Esophagus (tissue), 2 donors: ENCODE measurements around the gene HSPA1B. TPM values are rescaled to one million over a fixed set of nuclear protein-coding genes. Genes with fewer than 3 reads are reported as not detected.
A peak's percentile ranks its signal among the peaks of the same experiment; 100 is the strongest.
"Not testable (repeated sequence)": the region's sequence is repeated elsewhere in the genome, so short reads cannot be mapped to it uniquely, and the experiment has no call there.

ENCODE experiments used
- H3K27ac ChIP-seq, 2 donors: one replicate each; pipeline ENCODE4 v1.5.1; 2013; ENCODE audit warnings: low read depth in 2 of 2, mild to moderate bottlenecking in 2 of 2, inconsistent platforms in 1 of 2, low read length in 1 of 2, moderate library complexity in 1 of 2
- H3K27me3 ChIP-seq, 2 donors: one replicate each; pipeline ENCODE4 v1.6.1; 2013; ENCODE audit warnings: low read length in 2 of 2, control low read depth in 1 of 2, mild to moderate bottlenecking in 1 of 2; ENCODE audit not compliant: insufficient read depth in 2 of 2, control insufficient read depth in 1 of 2
- H3K36me3 ChIP-seq, 2 donors: one replicate each; pipeline ENCODE4 v1.6.1; 2013; ENCODE audit warnings: low read length in 1 of 2; ENCODE audit not compliant: control insufficient read depth in 2 of 2, insufficient read depth in 2 of 2
- H3K4me1 ChIP-seq, 2 donors: one replicate each; pipeline ENCODE4 v1.6.1; 2013; ENCODE audit warnings: low read length in 1 of 2; ENCODE audit not compliant: control insufficient read depth in 2 of 2, insufficient read depth in 2 of 2
- H3K4me3 ChIP-seq, 2 donors: one replicate each; pipeline ENCODE4 v1.5.1; 2013; ENCODE audit warnings: low read length in 2 of 2, mild to moderate bottlenecking in 2 of 2, low read depth in 1 of 2, moderate library complexity in 1 of 2
- H3K9me3 ChIP-seq, 2 donors: one replicate each; pipeline ENCODE4 v1.6.1; 2013; ENCODE audit warnings: mild to moderate bottlenecking in 2 of 2, low read depth in 1 of 2, low read length in 1 of 2, moderate library complexity in 1 of 2; ENCODE audit not compliant: control insufficient read depth in 2 of 2, insufficient read depth in 1 of 2
- WGBS, 2 donors: extraction: QIAGEN DNeasy Blood & Tissue Kit; methylation state at CpG; one replicate each; pipeline ENCODE4 v1.1.7; 2013; 5-methylcytosine and 5-hydroxymethylcytosine counted together
- polyA plus RNA-seq, 2 donors: library from polyadenylated mRNA; stranded (reverse); fragments of 200-250 nt; gene quantifications; one replicate each; pipeline ENCODE4 v1.2.3, GENCODE V29; 2013
- donor health status: healthy with polysubstance abuse.
- donor health status: Bipolar disorder and iron deficiency.

HSPA1B gene
- polyA plus RNA-seq, 2 donors, result 26.9 to 103 TPM

DNA sequence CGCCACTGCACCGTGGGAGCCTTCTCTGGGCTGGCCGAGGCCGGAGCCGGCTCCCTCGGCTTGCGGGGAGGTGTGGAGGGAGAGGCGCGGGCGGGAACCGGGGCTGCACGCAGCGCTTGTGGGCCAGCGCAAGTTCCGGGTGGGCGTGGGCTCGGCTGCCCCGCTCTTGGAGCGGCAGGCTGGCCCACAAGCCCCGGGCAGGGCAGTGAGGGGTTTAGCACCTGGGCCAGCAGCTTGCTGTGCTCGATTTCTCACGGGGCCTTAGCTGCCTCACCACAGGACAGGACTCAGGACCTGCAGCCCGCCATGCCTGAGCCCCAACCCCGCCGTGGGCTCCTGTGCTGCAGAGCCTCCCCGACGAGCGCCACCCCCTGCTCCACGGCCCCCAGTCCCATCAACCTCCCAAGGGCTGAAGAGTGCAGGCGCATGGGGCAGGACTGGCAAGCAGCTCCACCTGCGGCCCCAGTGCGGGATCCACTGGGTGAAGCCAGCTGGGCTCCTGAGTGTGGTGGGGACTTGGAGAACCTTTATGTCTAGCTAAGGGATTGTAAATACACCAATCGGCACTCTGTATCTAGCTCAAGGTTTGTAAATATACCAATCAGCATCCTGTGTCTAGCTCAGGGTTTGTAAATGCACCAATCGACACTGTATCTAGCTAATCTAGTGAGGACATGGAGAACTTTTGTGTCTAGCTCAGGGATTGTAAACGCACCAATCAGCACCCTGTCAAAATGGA, 24.6 kb downstream of the HSPA1B start:
- 90 to 91% methylated on average over 35 of the region's 35 CpGs for WGBS, 2 donors
- H3K4me1 ChIP-seq, H3K27ac ChIP-seq: not testable (repeated sequence)

DNA sequence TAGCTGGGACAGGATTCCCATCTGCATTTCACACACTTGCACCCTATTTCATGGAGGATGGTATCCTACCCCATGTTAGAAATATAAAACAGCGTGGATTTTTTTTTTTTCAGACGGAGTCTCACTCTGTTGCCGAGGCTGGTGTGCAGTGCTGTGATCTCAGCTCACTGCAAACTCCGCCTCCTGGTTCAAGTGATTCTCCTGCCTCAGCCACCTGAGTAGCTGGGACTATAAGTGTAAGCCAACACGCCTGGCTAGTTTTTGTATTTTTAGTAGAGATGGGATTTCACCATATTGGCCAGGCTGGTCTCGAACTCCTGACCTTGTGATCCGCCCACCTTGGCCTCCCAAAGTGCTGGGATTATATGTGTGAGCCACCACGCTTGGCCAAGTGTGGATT, 30.2 kb downstream of the HSPA1B start:
- H3K4me3 ChIP-seq, H3K27ac ChIP-seq, H3K27me3 ChIP-seq, H3K9me3 ChIP-seq, H3K4me1 ChIP-seq: not testable (repeated sequence)
- peaks cover 0 to 14% of the 10 kb centered on the region in 2 donors for H3K36me3 ChIP-seq
- WGBS, 2 donors, result 91 to 94% methylated on average over 8 of the region's 8 CpGs

More for the DNA sequence above, 24.6 kb downstream of the HSPA1B start:
- not testable (repeated sequence) for H3K27me3 ChIP-seq, H3K36me3 ChIP-seq, H3K4me3 ChIP-seq, H3K9me3 ChIP-seq

DNA sequence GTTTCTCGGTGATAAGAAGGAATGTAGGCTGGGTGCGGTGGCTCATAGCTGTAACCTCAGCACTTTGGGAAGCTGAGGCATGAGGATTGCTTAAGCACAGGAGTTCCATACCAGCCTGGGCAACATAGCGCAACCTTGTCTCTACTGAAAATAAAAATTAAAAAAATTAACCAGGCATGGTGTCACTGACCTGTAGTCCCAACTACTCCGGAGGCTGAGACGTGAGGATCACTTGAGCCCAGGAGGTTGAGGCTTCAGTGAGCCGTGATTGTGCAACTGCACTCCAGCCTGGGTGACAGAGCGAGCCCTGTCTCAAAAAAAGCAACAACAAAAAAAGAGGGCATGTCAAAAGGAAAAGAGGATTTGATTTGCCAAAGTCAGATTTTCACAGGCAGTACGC, 31.2 kb downstream of the HSPA1B start:
- Histone ChIP-seq H3K4me1 (peaks cover 0 to 5% of the 10 kb centered on the region in 2 donors), H3K27ac (no peak overlapping the region), H3K4me3 (no peak overlapping the region), H3K36me3 (peaks cover 0 to 14% of the 10 kb centered on the region in 2 donors), H3K27me3 (no peaks in the 10 kb centered on the region), H3K9me3 (no peaks in the 10 kb centered on the region)
- WGBS, 2 donors, result 95 to 97% methylated on average over 8 of the region's 8 CpGs

DNA sequence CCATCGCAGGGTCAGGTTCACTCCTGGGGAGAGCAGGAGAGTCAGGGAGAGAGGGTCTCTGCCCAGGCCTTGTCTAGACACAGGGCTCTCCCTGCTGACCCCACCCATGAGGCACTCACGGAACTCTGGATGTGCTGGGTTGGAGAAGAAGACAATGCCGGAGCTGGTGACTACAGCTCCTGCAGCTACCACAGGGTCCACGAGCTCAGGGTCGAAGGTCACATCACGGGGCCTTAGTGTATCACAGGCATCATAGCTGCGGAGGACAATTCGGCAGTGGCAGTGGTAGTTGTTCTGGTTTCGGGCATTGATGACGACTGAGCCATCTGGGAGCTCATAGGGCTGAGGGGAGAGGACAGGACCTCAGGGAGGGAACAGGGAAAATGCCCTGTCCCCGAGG, 32.4 kb downstream of the HSPA1B start:
- no peaks in the 10 kb centered on the region for H3K9me3 ChIP-seq
- H3K4me1 ChIP-seq, result peaks cover 0 to 8% of the 10 kb centered on the region in 2 donors
- H3K4me3 ChIP-seq, result no peak overlapping the region
- H3K36me3 ChIP-seq, result peaks cover 0 to 14% of the 10 kb centered on the region in 2 donors
- WGBS, 2 donors, result 89 to 92% methylated on average over 11 of the region's 11 CpGs
- H3K27me3 ChIP-seq, result no peaks in the 10 kb centered on the region
- H3K27ac ChIP-seq, result no peak overlapping the region

DNA sequence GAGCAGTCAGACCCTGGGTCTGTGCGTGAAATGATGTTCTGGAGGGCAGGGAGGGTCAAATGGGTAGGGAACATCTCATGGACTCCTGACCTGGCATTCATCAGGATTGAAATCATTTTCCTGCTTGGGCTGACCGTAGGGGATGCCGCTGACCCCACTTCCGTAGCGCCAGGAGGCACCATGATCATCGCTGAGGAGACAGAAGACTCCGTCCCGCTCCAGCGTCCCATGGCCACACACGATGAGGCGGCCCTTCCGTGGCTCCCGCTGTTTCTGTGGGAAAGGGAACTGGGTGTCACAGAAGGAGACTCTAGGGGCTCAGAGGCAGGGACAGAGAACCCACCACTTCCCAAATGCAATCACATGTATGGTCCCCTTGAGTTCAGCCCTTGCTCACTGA, 32.8 kb downstream of the HSPA1B start:
- 94 to 96% methylated on average over 13 of the region's 13 CpGs for WGBS, 2 donors
- H3K4me3 ChIP-seq, result no peak overlapping the region
- H3K4me1 ChIP-seq, result peaks cover 0 to 8% of the 10 kb centered on the region in 2 donors
- H3K9me3 ChIP-seq, result no peaks in the 10 kb centered on the region
- H3K27me3 ChIP-seq, result no peaks in the 10 kb centered on the region
- no peak overlapping the region for H3K27ac ChIP-seq
- peaks cover 0 to 14% of the 10 kb centered on the region in 2 donors for H3K36me3 ChIP-seq

DNA sequence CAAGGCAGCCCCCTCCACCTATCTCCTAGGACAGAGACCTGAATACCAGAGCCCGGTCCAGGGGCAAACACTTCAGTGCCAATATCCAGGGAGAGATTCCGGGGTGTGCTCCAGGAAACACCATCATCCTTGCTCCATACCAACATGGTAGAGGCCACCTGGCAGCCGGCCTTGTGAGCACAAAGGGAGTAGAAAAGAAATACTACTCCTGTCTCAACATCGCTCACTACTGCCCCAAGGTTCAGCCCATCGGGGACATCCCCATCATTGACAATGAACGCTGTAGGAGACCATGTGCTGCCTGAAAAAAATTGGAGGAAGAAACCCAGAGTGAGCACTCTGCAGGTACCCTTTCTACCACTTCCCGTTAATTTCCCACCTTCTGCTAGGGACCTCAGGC, 33.6 kb downstream of the HSPA1B start:
- Histone ChIP-seq H3K9me3 (no peaks in the 10 kb centered on the region), H3K27me3 (no peaks in the 10 kb centered on the region), H3K4me3 (no peak overlapping the region), H3K4me1 (peaks cover 0 to 8% of the 10 kb centered on the region in 2 donors), H3K27ac (no peak overlapping the region), H3K36me3 (peaks cover 0 to 14% of the 10 kb centered on the region in 2 donors)
- 92 to 93% methylated on average over 7 of the region's 7 CpGs for WGBS, 2 donors

DNA sequence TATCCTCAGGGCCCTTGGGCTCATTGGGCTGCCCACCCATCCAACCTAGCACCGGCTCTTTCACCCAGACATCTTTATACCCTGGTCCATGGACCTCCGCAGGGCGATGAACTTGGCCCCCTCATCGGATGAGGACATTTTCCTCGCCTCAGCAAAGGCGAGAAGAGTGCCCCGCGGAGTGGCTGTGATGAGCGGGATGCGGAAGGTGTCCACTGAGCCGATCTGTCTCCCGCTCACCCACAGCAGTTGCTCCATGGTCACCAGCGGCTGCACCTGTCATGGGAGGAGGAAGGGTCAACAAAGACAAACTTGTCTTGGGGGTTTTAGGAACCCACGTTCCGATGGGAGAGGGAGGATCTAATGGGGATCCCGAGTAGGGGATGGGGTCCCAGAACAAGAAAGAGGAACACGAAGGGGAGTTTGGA, 34.4 kb downstream of the HSPA1B start:
- Histone ChIP-seq H3K27ac (peak overlapping the region in 1 of 2 donors; percentile 90), H3K4me1 (peaks cover 0 to 8% of the 10 kb centered on the region in 2 donors), H3K36me3 (peaks cover 0 to 14% of the 10 kb centered on the region in 2 donors), H3K4me3 (peak overlapping the region; percentile 78 to 81), H3K27me3 (no peaks in the 10 kb centered on the region), H3K9me3 (no peaks in the 10 kb centered on the region)
- 32 to 42% methylated on average over 17 of the region's 17 CpGs for WGBS, 2 donors

DNA sequence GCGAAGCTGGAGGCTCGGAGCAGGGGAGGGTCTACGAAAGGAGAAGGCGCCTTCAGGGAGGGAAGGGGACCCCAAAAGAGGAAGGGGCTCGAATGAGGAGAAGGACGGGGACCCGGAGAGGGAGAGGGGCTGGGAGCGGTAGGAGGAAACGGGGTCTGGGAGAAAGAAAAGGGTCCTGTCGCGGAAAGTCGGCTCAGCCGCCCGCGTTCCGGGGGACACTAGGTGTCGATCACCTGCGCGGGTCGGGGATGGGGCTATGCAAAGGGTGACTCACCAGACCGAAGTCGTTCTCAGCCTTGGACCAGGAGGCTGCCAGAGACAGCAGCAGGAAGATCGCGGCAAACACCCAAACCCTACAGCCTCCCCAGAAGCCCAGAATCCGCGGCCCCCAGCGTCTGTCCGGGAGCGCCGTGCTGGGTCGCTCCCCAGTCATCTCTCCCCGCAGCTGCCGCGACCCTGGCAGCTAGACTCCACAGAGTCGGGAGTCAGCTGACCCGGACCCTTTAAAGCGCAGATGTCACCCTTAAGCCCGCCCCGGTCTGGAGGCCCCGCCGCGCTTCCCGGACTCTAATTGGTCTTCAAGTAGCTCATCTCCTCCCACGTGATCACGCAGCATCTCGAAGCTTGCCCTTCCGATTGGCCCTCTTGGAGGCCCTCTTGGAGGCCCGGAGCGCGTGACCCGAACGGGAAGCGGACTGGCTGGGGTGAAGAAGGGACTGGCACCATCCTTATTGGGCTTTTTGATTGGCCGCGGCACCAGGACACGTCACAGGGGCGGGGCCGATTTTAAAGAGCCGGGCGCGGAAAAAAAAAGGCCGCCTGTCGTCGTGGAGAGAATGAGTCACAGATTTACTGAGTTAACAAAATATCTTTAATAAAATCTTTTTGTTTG, 35.1 kb downstream of the HSPA1B start, which contains the start of gene NEU1:
Gene NEU1, minus strand, starts transcription at position 478 of the 892 bp plus-strand sequence. Its CDS starts 45 bp downstream, at position 433.
- Histone ChIP-seq H3K4me1 (peaks cover 0 to 8% of the 10 kb centered on the region in 2 donors), H3K9me3 (no peaks in the 10 kb centered on the region), H3K36me3 (peaks cover 0 to 11% of the 10 kb centered on the region in 2 donors), H3K27me3 (no peaks in the 10 kb centered on the region), H3K27ac (peak within 1 kb of the TSS; percentile 85 to 90), H3K4me3 (peak within 1 kb of the TSS; percentile 78 to 81)
- 0% methylated on average over 64 of the region's 64 CpGs for WGBS, 2 donors

DNA sequence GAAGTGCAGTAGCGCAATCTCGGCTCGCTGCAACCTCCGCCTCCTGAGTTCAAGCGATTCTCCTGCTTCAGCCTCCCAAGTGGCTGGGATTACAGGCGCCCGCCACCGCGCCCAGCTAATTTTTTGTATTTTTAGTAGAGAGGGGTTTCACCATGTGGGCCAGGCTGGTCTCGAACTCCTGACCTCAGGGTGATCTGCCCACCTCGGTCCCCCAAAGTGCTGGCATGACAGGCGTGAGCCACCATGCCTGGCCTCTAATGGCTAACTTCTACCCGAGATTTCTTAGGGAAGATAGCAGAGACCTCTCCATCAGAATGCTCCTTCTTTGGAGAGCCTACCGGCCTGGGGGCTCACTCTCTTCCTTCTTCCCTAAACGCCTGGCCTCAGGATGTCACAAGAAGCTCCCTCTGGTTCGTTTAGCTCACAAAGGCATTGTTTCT, 36.6 kb downstream of the HSPA1B start:
- 15 to 17% methylated on average over 16 of the region's 16 CpGs for WGBS, 2 donors
- H3K4me3 ChIP-seq, result peak overlapping the region in 1 of 2 donors; percentile 52

More for the DNA sequence above, 36.6 kb downstream of the HSPA1B start:
- peak overlapping the region in 1 of 2 donors; percentile 80 for H3K27ac ChIP-seq
- H3K27me3 ChIP-seq, H3K9me3 ChIP-seq, H3K4me1 ChIP-seq: not testable (repeated sequence)
- H3K36me3 ChIP-seq, result peaks cover 0 to 11% of the 10 kb centered on the region in 2 donors
